Activated T-helper 9 cell treated with anti-CD3 and anti-CD28 coated beads, Interleukin-2, amount 50 U/mL, for 16 hours (primary cell): ENCODE data around the gene TMEM176A.
"Not testable (repeated sequence)": the region's sequence is repeated elsewhere in the genome, so short reads cannot be mapped to it uniquely, and the experiment has no call there.

Experiments used
- DNase-seq: peaks from one replicate; pipeline ENCODE4 v3.0.0-alpha.2; 2020; ENCODE audit warnings: low read depth

The TMEM176A gene

DNA sequence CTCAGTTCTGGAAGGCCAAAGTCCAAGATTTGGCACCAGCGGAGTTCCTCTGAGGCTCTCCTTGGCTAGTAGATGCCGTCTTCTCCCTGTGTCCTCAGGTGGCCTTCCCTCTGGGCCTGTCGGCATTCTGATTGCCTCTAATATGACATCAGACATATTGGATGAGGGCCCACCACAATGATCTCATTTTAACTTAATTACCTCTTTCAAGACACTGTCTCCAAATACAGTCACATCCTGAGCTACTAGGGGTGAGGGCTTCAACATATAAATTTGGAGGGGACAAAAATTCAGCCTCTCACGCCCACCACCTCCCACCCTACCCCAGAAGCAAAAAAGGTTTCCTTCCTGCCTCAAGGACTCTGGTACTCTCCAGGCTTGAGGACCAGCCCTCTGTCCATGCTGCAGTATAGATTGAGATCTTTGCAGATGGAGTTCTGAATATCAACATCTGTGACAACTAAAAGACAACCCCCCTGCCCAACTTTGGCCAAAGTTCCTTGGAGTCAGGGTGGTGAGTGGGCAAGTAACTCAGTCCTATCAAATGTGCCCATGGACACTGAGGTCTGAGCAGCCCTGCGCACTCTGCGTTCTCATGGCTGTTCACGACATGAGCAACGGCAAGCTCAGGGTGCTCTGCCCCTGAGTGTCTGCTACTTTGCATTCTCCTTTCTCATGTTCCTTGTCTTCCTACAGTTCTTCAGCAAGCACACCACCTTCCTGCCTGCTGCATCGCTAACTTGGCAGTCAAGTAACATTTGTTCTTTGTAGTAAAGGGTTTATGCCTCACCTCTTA, 11.9 kb upstream of the TMEM176A start:
- DNase-seq, result no peak

DNA sequence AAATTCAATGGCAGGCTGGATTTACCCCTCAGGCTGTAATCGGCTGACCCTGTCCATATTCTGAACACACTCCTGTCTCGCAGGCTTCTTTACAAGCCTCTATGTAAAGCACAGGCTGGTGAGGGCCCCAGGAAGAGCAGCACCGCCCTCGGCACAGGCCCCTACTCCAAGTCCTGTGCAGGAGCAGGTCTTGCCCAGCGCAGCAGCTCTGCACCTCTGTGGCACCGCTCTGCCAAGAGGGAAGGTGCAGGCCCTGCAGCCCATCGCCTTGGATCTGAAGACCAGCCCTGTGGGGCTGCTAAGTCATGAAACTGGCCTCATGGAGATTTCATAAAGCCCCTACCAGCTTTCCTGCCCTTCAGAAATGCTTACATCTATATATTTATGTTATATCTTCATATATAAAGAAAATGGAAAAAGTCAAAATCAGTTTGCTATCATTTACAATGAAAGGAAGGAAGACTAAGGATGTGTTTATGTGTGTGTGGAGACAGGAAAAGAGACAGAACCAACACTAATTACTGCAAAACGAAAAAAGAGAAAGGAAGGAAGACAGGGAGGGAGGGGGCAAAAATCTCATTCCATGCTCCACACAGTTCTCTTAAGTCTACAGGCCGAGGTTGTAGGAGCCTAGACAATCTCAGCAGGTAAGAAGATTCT, 10.0 kb upstream of the TMEM176A start:
- DNase-seq, result no peak

DNA sequence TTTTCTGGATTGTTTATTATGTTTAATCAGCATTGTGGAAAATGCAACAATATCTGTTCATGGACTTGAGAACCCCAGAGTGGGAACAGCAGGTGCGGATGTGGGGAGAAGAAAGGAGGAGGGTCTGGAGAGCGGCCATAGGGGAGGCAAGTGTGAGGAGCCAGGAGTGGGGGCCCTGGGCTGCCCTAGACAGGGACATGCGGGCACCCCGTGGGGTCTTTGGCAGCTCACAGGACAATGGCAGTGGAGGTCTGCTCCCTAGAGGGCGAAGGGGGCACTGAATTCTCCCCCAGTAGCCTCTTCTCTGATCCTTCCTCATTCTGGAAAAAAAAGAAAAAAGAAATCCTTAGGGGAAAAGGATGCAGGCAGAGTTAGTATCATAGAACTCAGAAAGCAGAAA, 9.3 kb upstream of the TMEM176A start:
- DNase-seq, result no peak

DNA sequence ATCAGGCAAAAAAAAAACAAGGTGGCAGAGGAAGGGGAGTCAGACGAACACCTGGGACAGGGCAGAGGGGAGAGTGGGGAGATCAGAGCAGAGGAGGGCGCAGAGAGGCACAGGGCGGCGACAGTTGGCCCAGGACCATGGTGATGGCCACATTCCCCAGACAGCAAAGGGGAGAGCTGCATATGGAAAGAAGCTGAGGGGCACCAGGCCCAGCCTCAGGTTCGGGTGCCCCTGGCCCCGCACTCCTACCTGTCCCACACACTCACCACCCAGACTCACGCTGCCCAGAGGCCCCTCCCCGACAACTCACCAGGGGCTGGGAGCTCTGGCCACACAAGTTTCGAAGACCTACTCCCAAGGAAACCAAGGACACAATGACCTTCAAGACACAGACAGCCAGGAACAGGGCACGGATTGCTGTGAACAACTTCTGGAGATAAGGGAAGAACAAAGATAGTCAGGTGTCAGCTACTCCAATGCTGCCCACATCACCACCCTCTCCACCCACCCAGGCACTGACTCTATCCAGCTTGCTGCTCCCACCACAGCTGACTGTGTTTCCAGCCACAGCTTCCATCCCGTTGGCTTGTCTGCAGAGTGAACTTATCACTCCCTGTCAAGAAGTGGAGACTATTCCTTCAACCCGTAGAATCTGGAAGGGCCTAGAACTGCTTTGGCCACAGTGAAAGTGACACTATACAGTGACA, 8.7 kb upstream of the TMEM176A start:
- DNase-seq, result no peak

DNA sequence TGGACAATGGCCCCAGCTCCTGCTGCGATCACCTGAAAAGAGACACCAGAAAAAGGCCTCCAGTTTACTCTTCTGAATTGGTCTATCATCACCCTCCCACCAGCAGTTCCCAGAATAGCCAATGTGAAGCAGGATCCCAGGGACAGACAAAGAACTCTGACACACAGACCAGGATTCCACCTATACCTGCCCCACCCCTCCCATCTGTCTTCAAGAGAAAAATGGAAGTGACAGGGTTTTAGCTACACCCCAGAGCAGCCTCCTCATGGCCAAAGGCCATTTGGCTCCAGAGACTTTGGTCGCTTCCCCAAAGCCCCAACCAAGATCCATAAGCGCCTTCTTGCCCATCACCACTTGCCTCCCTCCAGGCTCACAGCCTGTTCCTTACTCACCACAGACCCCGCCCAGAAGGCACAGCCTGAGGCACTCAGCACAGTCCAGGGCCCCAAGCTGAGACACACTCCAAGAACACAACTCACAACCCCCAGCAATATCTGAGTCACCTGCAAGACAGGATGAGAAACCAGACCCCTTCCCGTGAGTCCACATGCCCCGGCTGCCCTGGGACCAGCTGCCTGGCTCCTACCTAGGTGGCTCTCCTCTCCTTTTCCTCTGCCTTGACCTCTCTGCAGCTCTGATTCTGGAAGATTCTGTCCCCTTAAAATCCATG, 6.9 kb upstream of the TMEM176A start:
- DNase-seq, result no peak

DNA sequence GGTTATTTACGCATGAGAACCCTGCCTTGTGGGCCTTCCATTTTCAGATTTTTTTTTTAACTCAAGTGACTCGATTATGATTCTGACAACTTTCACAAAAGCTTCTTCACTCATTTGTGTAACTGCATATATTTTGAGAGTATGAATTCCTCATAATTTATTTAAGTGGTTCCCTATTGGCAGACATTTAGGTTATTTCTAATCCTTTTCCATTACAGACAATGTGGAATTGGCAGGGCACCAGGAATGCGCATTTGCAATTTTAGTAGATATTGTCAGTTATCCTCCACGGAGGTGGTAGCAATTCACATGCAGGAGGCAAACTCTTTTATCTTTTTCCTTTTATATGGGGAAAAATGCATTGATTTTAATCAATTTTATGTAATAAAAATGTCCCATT, 2.9 kb upstream of the TMEM176A start:
- DNase-seq, result no peak

DNA sequence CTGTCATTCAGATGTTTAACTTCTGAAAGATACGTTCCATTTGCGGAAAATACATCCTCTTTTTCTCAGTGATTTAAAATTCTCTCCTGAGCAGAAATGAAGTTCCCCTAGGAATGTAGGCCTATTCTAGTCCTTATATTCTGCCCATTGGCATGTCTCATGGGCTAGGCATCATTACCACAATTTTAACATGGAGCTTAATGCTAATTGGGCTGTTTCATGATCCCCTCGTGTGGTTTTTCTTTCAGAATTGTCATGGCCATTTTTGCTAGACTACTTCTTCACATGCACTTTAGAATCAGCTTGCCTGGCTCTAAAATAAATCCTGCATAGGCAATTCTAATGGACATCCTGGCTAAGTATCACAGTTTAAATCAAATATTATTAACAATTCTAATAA, 1.4 kb upstream of the TMEM176A start:
- no peak for DNase-seq

DNA sequence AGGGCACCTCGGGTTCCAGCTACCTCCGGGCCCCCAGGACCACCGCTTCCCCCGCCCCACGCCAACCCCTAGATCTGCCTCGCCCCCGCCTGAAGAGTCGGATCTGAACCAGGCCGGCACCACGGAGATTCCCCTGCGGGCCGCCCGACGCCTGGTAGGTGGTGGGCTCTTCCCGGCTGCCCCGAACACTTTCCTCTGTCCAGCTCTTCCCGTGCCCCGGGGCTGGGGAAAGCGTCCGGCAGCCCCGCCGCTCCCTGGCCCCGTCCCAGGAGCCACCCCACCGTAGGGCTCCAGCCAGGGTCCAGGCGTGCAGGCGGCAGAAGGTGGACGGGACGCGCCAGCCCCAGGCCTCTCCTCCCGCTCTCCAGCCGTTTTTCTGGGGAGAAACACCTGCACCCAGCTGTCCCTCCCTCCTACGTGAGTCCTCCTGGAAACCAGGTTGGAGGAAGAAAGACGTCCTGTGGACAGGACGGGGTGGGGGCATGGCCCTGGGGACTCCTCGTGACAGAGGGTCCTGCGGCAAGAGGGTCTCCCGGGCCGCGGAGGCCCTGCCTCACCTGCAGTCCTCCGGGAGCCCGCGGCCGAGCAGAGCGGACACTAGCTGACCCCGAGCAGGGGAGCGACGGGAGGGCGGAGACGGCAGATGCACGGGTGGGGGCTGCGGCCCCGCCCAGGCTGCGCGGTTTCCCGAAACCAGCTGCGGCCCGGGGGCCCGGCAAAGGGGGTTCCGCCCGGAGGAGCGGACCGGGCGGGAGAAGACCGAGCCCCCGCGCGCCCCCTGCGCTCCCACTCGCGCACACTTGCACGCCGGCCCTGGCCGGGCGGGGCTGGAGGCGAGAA, 608 bp upstream of the TMEM176A start, which contains the start of gene TMEM176B:
TSS of gene TMEM176B (minus strand) at position 624 of the 840 bp plus-strand sequence. CDS start 3,795 bp downstream, outside the sequence.
- DNase-seq, result no peak

DNA sequence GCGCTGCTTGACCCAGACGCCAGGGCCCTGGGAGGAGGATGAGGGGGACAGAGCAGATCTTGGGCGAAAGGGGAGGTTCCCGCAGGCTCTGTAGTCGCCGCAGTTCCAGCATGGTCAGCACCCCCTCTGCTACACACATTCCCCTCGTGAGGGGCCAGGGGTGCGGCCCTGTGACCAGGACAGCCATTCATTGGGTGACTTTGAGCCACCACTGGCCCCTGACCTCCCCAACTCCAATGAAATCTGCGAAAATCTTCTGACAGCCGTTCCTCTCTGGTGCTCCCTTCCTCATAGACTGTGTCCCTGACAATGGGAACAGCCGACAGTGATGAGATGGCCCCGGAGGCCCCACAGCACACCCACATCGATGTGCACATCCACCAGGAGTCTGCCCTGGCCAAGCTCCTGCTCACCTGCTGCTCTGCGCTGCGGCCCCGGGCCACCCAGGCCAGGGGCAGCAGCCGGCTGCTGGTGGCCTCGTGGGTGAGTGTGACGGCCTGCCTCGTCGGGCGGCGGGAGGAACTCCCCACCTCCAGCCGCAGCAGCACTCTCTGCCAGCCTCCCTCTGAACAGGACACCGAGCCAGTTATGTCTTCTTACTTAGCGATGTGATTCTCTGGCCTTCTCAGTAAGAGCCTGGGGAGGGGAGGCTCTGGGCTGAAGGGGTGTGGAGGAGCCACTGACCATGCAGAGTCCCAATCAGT, 825 bp downstream of the TMEM176A start:
- DNase-seq, result no peak

DNA sequence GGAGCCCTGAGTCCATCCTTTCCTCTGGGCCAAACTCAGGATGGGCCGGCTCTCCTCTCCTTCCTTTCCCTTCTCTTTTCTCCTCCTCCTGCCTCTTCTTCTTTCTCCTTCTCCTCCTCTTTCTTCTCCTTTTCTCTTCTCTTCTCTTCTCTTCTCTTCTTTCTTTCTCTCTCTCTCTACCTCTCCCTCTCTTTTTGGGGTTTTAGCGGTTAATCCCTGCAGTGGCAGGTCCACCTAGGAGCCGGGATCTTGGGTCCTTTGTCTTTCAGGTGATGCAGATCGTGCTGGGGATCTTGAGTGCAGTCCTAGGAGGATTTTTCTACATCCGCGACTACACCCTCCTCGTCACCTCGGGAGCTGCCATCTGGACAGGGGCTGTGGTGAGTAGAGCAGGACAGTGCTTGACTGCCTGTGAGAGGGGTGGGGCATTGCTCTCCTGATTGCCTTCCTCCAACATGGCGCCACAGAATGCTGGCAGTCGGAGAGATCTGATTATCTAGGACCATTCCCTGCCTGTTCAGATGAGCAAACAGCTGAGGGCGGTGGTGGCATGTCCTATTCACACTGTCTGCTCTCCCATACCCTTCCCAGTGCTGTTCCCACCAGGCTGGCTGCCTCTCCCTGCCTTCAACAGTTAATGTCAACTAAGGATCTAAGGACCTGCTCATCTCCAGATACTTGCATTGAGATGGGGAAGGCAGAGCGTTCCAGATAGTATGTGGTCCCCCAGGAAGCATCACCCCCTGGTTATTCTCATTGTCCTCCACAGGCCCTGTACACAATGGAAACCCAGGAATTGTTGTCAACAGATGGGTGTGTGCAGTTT, 1.6 kb downstream of the TMEM176A start:
- DNase-seq, result no peak

DNA sequence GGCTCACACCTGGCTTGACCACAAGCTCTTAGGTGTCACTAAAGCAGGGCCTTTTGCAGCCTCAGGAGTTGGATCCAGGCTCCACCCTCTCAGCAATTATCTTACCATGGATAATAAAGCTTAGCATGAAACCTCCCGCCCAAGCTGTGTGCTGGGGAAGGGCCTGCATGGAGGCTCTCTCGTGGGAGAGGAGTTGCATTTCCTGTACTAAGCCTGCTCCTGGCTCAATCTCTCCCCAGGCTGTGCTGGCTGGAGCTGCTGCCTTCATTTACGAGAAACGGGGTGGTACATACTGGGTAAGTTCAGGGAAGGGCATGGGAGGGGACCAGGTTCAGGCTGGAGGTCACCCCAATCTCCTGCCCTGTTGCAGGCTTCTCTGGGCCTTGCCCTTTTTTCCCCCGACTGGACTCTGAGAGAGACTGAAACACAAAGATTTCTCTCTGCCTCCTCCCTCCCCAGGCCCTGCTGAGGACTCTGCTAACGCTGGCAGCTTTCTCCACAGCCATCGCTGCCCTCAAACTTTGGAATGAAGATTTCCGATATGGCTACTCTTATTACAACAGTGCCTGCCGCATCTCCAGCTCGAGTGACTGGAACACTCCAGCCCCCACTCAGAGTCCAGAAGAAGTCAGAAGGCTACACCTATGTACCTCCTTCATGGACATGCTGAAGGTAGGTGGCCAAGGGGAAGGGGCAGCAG, 2.7 kb downstream of the TMEM176A start:
- DNase-seq, result no peak

DNA sequence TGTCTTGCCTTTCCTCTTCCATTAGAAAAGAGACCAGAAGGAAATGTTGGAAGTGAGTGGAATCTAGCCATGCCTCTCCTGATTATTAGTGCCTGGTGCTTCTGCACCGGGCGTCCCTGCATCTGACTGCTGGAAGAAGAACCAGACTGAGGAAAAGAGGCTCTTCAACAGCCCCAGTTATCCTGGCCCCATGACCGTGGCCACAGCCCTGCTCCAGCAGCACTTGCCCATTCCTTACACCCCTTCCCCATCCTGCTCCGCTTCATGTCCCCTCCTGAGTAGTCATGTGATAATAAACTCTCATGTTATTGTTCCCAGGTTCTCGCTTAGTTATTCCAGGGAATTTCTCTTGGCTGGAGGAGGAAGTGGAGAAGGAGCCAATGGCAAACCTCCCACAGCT, 4.2 kb downstream of the TMEM176A start:
- no peak for DNase-seq

DNA sequence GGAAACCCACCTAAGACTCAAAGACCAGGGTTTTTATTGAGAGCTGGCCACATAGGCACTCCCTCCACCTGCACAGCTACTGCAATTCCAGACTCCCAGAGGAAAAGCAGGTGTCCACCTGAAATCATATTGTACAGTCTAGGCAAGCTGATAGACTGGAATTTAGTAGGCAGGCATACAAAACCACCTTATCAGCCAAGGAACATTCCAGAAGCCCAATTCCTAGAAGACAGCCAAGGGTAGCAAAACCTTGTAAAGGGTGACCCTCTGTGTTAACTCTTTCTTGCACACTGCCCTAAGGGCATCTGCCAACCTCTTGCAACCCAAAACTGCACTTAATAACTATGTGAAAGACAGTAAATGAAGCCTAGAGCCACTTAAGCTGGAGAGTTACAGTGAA, 5.3 kb downstream of the TMEM176A start:
- DNase-seq, result no peak

DNA sequence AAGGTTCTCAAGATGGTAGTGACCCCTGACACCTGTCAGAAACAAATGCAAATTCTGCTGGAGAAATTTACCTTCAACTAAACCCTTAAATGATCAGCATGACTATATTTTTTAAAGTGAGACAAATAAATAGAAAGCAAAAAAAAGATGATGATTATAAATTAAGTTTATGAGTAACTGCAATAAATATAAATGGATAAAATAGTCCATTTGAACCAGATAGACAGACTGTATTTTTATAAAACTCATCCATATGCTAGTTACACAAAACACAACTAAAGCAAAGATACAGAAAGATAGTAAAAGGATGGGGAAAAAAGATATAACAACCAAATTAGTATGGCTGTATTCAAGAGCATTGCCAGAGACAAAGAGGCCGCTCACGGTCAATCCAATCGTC, 5.9 kb downstream of the TMEM176A start:
- DNase-seq, result no peak

DNA sequence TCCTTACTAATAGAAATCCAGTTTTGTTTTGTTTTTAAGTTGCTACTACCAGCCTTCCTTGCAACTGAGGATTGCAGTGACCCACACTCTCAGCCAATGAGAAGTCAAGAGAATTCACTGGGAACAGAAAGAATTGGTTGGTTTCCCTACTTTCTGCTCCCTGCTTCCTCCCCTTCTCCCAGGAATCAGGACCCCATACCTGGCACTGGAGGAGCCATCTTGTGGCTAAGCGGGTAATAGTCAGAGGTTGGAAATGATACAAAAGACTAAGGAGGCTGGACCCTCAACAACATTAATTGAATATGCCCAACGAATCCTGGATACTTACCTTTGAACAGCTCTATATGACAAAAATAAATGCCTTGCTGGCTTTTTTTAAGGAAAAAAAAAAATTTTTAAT, 6.3 kb downstream of the TMEM176A start:
- DNase-seq, result no peak

DNA sequence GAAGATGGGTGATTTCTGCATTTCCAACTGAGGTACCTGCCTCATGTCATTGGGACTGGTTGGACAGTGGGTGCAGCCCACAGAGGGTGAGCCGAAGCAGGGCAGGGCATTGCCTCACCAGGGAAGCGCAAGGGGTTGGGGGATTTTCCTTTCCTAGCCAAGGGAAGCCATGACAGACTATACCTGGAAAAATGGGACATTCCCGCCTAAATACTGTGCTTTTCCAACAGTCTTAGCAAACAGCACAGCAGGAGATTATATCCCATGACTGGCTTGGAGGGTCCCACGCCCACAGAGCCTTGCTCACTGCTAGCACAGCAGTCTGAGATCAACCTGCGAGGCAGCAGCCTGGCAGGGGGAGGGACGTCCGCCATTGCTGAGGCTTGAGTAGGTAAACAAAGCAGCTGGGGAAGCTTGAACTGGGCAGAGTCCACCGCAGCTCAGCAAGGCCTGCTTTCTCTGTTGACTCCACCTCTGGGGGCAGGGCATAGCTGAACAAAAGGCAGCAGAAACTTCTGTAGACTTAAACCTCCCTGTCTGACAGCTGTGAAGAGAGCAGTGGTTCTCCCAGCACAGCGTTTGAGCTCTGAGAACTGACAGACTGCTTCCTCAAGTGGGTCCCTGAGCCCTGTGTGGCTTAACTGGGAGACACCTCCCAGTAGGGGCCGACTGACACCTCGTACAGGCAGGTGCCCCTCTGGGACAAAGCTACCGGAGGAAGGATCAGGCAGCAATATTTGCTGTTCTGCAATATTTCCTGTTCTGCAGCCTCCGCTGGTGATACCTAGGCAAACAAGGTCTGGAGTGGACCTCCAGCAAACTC, 7.3 kb downstream of the TMEM176A start:
- not testable (repeated sequence) for DNase-seq

DNA sequence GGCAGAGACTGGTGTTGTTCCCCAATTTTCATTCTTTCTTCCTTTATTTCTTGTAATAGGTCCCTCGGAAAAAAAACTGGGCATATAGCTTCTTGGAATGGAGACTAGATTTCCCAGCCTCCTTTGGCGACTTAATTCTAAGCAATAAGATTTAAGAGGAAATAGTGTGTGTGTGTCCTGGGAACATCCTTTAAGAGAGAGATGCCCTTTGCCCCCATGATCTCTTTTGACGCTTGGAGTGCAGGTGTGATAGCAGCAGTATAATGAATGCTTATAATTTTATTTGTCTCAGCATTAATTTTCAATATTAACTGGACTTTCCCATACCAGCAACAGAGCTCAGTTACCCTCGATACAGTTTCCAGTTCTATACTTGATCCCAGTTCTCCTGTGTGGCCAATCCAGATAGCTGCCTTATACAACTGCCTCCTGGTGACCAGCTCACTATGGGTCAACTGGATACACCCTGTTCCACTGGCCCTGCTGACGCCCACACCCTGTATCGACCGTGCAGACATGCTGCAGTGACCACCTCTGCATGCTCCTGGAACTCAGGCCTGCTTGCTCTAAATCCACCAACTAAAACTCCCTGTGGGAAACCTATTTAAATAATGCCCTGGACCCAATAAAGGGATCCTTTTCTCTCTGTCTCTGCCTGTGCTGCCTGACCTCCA, 13.9 kb downstream of the TMEM176A start:
- no peak for DNase-seq

DNA sequence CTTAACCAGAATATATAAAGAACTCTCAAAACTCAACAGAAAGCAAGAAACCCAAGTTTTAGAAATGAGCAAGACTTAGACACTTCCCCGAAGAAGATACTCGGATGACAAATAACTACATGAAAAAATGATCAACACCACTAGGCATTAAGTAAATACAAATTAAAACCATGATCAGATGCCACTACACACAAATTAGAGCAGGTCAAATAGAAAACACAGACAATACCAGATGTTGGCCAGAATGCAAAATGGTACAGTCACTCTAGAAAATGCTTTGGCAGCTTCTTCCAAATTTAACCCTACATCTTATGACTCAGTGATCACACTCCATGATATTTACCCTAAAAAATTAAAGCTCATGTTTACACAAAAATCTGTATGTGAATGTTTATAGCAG, 18.4 kb downstream of the TMEM176A start:
- DNase-seq, result no peak
